GM21423 (cell line): ENCODE data around the gene NDRG2.

Source experiments
- ATAC-seq: cut with Tn5 transposase; IDR thresholded peaks from one replicate; pipeline ENCODE4 v1.9.1; 2021; ENCODE audit warnings: mild to moderate bottlenecking, moderate library complexity; ENCODE audit not compliant: unreplicated experiment

The NDRG2 gene

GRCh38 chr14:20976291-20976690 is 48.6 kb downstream of the NDRG2 start:
- ATAC-seq = no peak

GRCh38 chr14:20973501-20973900 is 51.4 kb downstream of the NDRG2 start:
- no peak for ATAC-seq

- ATAC-seq = no peak
Observed at GRCh38 chr14:20971705-20972021, 53.2 kb downstream of the NDRG2 start.

- ATAC-seq = peak; percentile 89
Observed at GRCh38 chr14:20970983-20971704, 53.7 kb downstream of the NDRG2 start.

- peak; percentile 12 for ATAC-seq
Observed at GRCh38 chr14:20970647-20970982, 54.2 kb downstream of the NDRG2 start.

GRCh38 chr14:20969336-20969735 is 55.5 kb downstream of the NDRG2 start:
- ATAC-seq = no peak
